HG03469 (cell line): ENCODE results near the gene SVIP.
A peak's percentile ranks its signal among the peaks of the same experiment; 100 is the strongest.

Experiments
- ATAC-seq: cut with Tn5 transposase; IDR thresholded peaks from one replicate; pipeline ENCODE4 v1.9.1; 2021; ENCODE audit warnings: mild to moderate bottlenecking, moderate library complexity, moderate number of reproducible peaks; ENCODE audit not compliant: unreplicated experiment

The SVIP gene

GRCh38 chr11:22795914-22796313 lies 33.7 kb downstream of the SVIP start:
- ATAC-seq, result no peak

- peak; percentile 35 for ATAC-seq
Observed at GRCh38 chr11:22792497-22792896, 37.1 kb downstream of the SVIP start.

GRCh38 chr11:22787551-22788162 lies 41.9 kb downstream of the SVIP start:
- no peak for ATAC-seq

GRCh38 chr11:22787055-22787454 lies 42.5 kb downstream of the SVIP start:
- ATAC-seq, result no peak

- peak; percentile 91 for ATAC-seq
Observed at GRCh38 chr11:22786475-22786874, 43.1 kb downstream of the SVIP start.

GRCh38 chr11:22785251-22785650 lies 44.4 kb downstream of the SVIP start:
- ATAC-seq, result no peak

- peak; percentile 79 for ATAC-seq
Observed at GRCh38 chr11:22780952-22781593, 48.5 kb downstream of the SVIP start.

- no peak for ATAC-seq
Observed at GRCh38 chr11:22779850-22780249, 49.8 kb downstream of the SVIP start.

- ATAC-seq, result no peak
Observed at GRCh38 chr11:22778642-22779041, 51.0 kb downstream of the SVIP start.

- ATAC-seq, result no peak
Observed at GRCh38 chr11:22775248-22775647, 54.4 kb downstream of the SVIP start.

- peak; percentile 59 for ATAC-seq
Observed at GRCh38 chr11:22774716-22775115, 54.9 kb downstream of the SVIP start.

- no peak for ATAC-seq
Observed at GRCh38 chr11:22769081-22769480, 60.5 kb downstream of the SVIP start.
